Mesodermal cell (in vitro differentiated cells): ENCODE measurements around the gene NKAPL. TPM values are rescaled to one million over a fixed set of nuclear protein-coding genes. Genes with fewer than 3 reads are reported as not detected.
A peak's percentile ranks its signal among the peaks of the same experiment; 100 is the strongest.

Experiments used
- H3K27ac ChIP-seq: 2 replicates; pipeline ENCODE4 v1.7.0; 2013; ENCODE audit warnings: mild to moderate bottlenecking, low read depth, low read length, moderate library complexity; ENCODE audit not compliant: severe bottlenecking
- H3K36me3 ChIP-seq: 2 replicates; pipeline ENCODE4 v1.7.1; 2013; ENCODE audit warnings: mild to moderate bottlenecking, low read length, moderate library complexity; ENCODE audit not compliant: control insufficient read depth, insufficient read depth
- H3K4me1 ChIP-seq: one replicate; pipeline ENCODE4 v1.7.1; 2013; ENCODE audit warnings: mild to moderate bottlenecking, low read length; ENCODE audit not compliant: insufficient read depth, control insufficient read depth, poor library complexity, severe bottlenecking
- H3K4me3 ChIP-seq: 2 replicates; pipeline ENCODE4 v1.7.0; 2013; ENCODE audit warnings: low read length, control low read depth, mild to moderate bottlenecking; ENCODE audit not compliant: insufficient read depth, poor library complexity, severe bottlenecking; ENCODE audit errors: extremely low read depth
- H3K9me3 ChIP-seq: 2 replicates; pipeline ENCODE4 v1.7.1; 2013; ENCODE audit warnings: mild to moderate bottlenecking, low read length, moderate library complexity; ENCODE audit not compliant: control insufficient read depth
- WGBS, 2 experiments: methylation state at CpG; one replicate each; pipeline ENCODE4 v1.1.5; 2013; ENCODE audit warnings: missing lambda C conversion rate in 2 of 2; ENCODE audit not compliant: insufficient coverage in 2 of 2; 5-methylcytosine and 5-hydroxymethylcytosine counted together
- polyA plus RNA-seq, 2 experiments: library from polyadenylated mRNA; stranded (reverse); fragments of 50-300 nt; gene quantifications; one replicate each; pipeline ENCODE4 v1.2.3, GENCODE V29; 2013

Gene NKAPL
- not detected for polyA plus RNA-seq (2013, experiment 1 of 2)
- polyA plus RNA-seq (2013, experiment 2 of 2) = not detected

- Histone ChIP-seq H3K27ac (no peak within 1 kb of the TSS), H3K36me3 (no peaks in the 10 kb centered on the region)
- WGBS, 2 experiments = 92 to 94% methylated on average over 49 to 58 of the region's 58 CpGs
Observed at GRCh38 chr6:28258877-28259777, at the start of gene NKAPL. NKAPL (plus strand) TSS chr6:28259297; CDS start chr6:28259372, 75 bp downstream.

GRCh38 chr6:28209753-28210535 lies 49.2 kb upstream of the NKAPL start:
- Histone ChIP-seq H3K4me1 (no peaks in the 10 kb centered on the region), H3K36me3 (no peaks in the 10 kb centered on the region), H3K9me3 (peaks cover 4% of the 10 kb centered on the region), H3K4me3 (no peak overlapping the region), H3K27ac (no peak overlapping the region)
- WGBS, 2 experiments = 54 to 65% methylated on average over 2 to 4 of the region's 7 CpGs

More at GRCh38 chr6:28258877-28259777, at the start of gene NKAPL:
- no peaks in the 10 kb centered on the region for H3K4me1 ChIP-seq
- H3K9me3 ChIP-seq = no peaks in the 10 kb centered on the region
- H3K4me3 ChIP-seq = no peak within 1 kb of the TSS

- no peaks in the 10 kb centered on the region for H3K9me3 ChIP-seq
- H3K4me1 ChIP-seq = no peaks in the 10 kb centered on the region
- H3K36me3 ChIP-seq = no peaks in the 10 kb centered on the region
- WGBS, 2 experiments = 10% methylated on average over 10 to 15 of the region's 16 CpGs
- peak overlapping the region; percentile 47 for H3K4me3 ChIP-seq
- H3K27ac ChIP-seq = no peak overlapping the region
Observed at GRCh38 chr6:28211840-28212509, 47.1 kb upstream of the NKAPL start.

- WGBS, 2 experiments = 1% methylated on average over 17 of the region's 21 CpGs
- H3K4me1 ChIP-seq = no peaks in the 10 kb centered on the region
- no peaks in the 10 kb centered on the region for H3K9me3 ChIP-seq
- no peak overlapping the region for H3K27ac ChIP-seq
- H3K36me3 ChIP-seq = no peaks in the 10 kb centered on the region
- peak overlapping the region; percentile 47 for H3K4me3 ChIP-seq
Observed at GRCh38 chr6:28212510-28213212, 46.4 kb upstream of the NKAPL start.

- Histone ChIP-seq H3K4me3 (no peak overlapping the region), H3K27ac (no peak overlapping the region), H3K4me1 (peaks cover under 1% of the 10 kb centered on the region), H3K9me3 (no peaks in the 10 kb centered on the region), H3K36me3 (no peaks in the 10 kb centered on the region)
- WGBS, 2 experiments = no CpG with 5 or more reads among the region's 2 CpGs
Observed at GRCh38 chr6:28213213-28213523, 45.9 kb upstream of the NKAPL start.

- Histone ChIP-seq H3K9me3 (no peaks in the 10 kb centered on the region), H3K27ac (no peak overlapping the region), H3K4me1 (peaks cover 5% of the 10 kb centered on the region), H3K36me3 (no peaks in the 10 kb centered on the region), H3K4me3 (no peak overlapping the region)
- whole genome bisulfite sequencing, 2 experiments = 86 to 94% methylated on average over 8 of the region's 8 CpGs
Observed at GRCh38 chr6:28215425-28215824, 43.7 kb upstream of the NKAPL start.

GRCh38 chr6:28217890-28218289 lies 41.2 kb upstream of the NKAPL start:
- WGBS, 2 experiments = 95 to 98% methylated on average over 7 to 11 of the region's 12 CpGs
- Histone ChIP-seq H3K27ac (no peak overlapping the region), H3K4me1 (peaks cover 8% of the 10 kb centered on the region), H3K36me3 (no peaks in the 10 kb centered on the region), H3K9me3 (no peaks in the 10 kb centered on the region), H3K4me3 (no peak overlapping the region)

- Histone ChIP-seq H3K9me3 (no peaks in the 10 kb centered on the region), H3K27ac (no peak overlapping the region), H3K4me3 (peak overlapping the region; percentile 40), H3K4me1 (peaks cover 8% of the 10 kb centered on the region), H3K36me3 (no peaks in the 10 kb centered on the region)
- 25 to 52% methylated on average over 11 to 30 of the region's 56 CpGs for WGBS, 2 experiments
Observed at GRCh38 chr6:28218312-28219248, 40.5 kb upstream of the NKAPL start.

- 74 to 79% methylated on average over 4 to 5 of the region's 6 CpGs for WGBS, 2 experiments
- Histone ChIP-seq H3K36me3 (no peaks in the 10 kb centered on the region), H3K4me1 (peaks cover 8% of the 10 kb centered on the region), H3K27ac (no peak overlapping the region), H3K9me3 (no peaks in the 10 kb centered on the region), H3K4me3 (no peak overlapping the region)
Observed at GRCh38 chr6:28220257-28221133, 38.6 kb upstream of the NKAPL start.
